CD4-positive, alpha-beta T cell treated with Interleukin-6 for 4 hours (primary cell): ENCODE results near the gene LCNL1.

ENCODE experiments used
- DNase-seq: peaks from one replicate; pipeline ENCODE4 v3.0.0-alpha.2; 2020; ENCODE audit warnings: mixed read lengths

The LCNL1 gene

DNA sequence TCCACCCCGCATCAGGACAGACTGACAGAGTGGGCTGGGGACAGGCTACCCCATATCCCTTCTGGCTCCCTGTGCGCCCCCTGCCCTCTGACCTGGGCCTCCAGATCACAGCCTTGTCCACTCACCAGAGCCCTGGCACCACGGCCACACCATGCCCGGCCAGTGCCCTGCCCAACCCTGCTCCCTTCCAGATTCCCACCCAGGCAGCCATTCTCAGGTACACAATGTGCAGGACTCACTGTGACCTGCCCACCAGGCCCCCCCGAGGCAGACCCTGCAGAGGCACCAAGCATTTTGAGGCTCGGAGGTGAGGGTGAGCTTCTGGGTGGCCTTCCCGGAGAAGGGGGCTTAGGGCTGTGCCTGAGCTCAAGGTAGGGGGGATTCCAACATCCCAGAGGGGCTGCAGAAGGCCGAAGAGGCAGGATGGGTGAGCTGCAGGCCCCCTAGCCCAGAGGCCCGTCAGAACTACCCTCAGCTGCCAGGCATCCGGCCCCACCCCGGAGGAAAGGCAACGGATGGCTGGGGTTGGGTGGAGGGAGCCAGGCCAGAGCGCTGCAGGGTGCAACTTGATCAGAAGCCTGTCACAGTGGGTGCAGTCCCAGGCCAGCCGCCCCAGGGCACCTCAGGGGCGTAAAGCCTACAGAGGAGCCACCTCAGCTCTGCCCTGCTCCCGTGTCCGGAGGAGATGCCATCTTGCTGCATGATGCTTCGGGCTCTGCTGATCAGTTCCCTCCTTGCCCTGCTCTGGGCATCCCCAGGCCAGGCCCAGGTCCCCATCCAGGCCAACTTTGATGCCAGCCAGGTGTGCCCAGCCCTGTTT, at the start of gene LCNL1:
TSS of gene LCNL1 (plus strand) at position 762 of the 820 bp plus-strand sequence. CDS start 594 bp downstream, outside the sequence.
- no peak for DNase-seq

DNA sequence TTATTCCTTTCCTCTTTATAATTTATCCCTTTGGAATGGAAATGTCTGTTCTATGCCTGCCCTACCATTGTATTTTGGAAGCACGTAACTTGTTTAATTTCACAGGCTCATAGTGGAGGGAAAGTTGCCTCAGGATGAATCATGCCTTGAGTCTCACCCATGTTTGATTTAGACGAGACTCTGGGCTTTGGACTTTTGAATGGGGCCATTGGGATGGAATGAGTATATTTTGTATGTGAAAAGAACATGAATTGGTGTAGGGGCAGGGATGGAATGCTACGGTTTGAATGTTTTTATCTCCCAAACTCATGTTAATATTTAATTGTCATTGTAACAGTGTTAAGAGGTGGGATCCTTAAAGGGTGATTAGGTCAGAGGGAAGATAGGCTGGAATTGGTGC, 48.5 kb upstream of the LCNL1 start:
- DNase-seq, result no peak

DNA sequence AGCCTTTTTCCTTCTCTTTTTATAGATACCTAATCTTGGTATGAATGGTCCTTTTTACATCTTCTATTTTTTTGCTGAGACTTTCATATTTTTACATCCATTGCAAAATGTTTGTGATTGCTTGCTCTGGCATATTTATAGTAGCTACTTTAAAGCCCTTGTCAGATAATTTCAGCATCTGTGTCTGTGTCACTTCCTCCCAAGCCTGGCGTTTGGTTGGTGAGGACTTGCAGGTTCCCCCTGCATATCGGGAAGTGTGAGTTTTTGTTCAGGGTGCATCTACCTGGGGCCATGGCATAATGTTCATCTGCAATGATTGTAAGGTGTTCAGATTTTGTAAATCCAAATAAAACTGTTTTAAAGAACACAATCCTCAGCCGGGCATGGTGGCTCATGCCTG, 47.1 kb upstream of the LCNL1 start:
- no peak for DNase-seq

DNA sequence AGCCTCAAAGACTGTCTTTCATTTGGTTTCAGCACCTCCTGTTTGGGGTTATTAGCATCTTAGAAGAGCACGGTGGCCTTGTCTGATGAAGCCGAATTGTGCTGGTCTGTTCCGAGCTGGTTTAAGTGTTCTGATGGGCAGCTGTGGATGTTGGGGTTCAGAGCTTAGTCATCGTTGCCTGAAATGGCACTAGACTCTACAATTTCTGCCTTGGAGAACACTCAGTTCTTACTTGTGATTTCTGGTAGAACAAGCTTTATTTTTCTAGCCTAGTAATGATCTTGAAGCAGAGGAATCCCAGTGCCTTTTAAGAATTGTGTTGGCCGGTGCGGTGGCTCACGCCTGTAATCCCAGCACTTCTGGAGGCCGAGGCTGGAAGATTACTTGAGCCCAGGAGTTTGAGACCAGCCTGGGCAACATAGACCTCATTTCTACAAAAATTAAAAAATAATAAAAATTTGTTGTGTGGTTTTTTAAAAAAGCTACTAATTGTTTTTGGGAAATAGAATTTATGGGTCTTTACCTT, 46.1 kb upstream of the LCNL1 start:
- DNase-seq, result no peak

DNA sequence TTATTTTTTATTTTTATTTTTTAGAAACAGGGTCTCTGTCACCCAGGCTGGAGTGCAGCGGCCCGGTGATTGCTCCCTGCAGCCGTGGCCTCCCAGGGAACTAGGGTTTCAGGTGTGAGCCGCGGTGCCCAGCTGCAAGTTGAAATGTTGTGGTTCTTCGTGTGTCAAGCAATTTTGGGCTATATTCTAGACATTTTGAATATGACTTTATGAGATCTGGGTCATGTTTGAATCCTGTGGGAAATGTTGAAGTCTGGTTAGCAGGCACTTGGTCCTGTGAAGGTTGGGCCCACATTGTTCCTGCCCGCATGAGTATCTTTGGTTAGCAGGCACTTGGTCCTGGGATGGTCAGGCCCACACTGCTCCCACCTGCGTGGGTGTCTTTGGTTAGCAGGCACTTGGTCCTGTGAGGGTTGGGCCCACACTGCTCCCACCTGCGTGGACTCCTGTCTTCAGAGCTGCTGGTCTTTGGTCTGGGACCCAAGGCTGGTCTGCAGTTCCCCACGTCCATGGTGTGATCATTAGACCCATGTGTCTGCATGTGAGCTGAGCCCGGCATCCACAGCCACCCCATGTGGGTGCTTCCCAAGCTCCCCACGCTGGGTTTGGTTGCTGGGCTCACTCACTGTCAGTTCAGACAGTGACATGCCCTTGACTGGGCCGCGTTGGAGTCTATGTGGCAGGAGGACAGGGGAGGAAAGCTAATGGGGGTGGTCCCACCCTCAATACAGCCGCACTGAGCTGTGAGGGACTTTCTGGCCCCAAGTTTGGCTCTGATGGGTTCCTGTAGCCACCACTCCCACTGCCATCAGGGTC, 45.4 kb upstream of the LCNL1 start:
- DNase-seq, result no peak

DNA sequence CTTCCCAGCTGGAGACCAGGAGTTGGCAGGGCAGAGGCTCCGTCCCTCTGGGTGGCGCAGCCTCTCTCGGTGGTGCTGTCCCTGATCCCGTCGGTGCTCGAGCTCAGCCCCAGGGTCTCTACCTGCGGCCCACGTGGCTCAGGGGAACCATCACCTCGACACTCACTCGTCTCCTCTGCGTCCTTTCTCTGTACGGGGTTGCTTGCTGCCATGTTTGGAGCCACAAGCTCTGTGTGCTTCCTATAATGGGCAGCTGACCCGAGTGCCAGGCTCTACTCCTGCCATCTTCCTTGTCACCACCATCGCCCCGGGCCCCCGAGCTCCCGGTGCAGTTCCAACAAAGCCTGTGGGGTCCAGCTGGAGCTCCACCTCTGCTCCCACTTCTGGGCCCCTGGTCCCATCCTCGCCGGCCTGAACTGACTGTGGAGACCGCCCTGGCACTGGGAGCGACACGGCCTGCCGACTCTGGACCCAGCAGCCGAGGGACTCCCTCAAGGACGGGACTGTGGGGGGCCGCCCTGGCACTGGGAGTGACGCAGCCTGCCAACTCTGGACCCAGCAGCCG, 43.3 kb upstream of the LCNL1 start:
- no peak for DNase-seq

DNA sequence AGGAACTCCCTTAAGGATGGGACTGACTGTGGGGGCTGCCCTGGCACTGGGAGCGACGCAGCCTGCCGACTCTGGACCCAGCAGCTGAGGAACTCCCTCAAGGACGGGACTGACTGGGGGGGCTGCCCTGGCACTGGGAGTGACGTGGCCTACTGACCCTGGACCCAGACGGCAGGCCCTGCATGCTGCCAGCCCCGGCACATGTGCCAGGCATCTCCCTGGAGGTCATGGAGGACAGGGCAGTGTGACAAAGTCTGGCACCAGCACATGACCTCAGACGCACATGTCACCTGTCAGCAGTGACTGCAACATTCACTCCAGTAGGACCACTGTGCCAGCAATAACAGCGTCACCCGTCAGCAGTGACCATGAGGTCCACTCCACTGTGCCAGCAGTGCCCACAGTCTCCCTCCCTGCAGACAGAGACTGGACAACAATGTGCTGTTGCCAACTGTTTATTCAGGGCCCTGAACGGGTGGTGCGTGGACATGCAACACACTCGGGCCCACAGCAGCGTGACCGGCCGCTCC, 42.7 kb upstream of the LCNL1 start:
- DNase-seq, result no peak

DNA sequence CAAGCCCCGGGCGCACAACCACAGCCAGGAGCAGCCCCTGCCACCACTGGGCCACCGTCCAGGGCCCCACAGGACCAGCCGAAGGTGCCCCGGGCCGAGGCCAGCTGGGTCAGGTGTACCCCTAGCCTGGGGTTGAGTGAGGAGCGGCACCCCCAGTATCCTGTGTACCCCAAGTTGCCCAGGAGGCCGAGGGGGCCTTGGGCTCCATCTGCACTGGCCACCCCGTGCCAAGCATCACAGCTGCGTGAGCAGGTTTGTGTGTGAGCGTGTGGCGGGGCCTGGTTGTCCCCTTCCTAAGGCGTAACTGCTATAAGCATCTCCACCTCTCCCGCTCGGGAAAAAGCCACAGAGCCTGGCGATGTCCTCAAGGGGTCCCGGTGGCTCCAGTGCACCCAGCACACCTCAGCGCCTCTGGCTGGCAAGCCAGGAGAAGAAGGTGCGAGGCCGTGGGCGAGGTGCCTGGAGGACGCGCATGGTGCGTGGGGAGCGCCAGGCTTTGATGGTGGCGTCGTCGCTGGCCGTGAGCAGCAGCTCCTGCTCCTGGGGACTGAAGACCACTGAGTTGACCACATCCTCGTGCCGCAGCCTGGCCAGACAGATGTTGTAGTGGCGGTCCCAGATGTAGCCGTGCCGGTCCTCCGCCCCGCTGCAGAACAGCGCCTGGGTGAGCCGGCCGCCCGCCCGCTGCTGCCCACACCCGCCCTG, 42.1 kb upstream of the LCNL1 start:
- no peak for DNase-seq

DNA sequence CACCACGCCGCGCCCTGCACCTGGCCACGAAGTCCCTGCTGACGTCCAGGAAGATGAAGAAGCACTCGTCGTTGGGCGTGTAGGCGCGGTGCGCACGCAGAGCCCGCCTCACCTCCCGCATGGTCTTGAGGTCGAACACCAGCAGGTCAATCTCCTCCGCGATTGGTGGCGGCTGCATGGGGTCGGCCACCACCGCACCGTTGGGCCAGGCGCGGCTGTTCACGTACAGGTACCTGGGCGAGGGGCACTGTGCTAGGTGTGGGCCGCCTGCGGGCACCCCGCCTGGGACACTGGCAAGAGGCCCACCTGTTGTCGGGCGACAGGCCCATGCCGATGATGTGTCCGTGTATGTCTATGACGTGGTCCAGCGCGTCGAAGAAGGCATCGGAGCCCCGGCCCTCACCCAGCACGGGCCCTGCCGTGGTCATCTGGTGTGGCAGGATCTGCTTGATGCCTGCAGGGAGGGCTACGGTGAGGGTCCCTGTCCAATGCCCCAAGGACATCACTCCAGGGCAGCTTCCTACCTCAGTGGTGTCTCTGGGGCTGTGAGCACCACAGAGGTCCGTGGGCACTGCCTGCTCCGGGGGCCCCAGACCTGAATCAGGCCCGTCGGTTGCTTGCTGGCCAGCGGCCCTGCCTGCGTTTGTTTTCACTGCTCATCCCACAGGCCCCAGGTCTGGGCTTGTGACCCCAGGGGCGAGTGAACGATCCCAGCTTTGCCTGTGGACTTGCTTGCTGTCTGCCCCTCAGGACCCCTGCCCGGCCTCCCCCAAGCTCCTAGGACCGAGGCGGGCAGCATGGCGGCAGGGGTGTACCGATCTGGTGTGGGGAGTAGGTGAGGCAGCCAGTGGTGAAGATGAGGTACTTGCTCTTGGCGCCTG, 41.3 kb upstream of the LCNL1 start:
- no peak for DNase-seq

DNA sequence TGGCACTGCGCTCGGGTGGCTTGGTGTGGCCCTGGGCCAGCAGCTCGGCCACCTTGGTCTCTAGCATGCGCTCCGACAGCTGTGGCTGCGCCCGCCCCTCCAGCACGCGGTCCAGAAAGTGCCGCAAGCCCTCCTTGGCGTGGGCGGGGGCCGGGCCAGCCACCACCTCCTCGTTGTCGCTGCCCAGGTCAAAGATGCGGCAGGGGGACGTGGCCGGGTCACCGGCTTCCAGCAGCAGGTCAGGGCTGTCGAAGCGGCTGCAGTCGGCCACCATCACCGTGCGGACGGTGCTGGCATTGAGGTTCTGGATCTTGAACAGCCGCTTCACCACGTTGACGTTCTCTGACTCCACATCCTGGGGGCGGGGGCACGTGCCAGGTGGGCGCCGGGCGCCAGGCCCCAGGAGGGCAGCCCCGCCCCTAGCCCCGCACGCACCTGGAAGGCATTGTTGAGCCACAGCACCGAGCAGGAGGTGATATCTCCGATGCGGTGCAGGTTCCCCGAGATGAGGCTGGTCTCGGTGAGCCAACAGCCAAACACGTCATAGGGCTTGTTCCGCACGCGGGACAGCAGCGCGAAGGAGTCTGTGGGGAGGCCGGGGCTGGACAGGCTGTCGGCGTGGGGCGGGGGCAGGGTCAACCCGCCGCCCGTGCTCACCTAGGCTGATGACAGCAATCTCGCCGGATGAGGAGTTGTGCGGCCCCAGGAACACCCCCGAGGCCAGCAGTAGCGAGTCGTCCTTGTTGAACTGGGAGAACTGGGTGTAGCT, 40.5 kb upstream of the LCNL1 start:
- no peak for DNase-seq

DNA sequence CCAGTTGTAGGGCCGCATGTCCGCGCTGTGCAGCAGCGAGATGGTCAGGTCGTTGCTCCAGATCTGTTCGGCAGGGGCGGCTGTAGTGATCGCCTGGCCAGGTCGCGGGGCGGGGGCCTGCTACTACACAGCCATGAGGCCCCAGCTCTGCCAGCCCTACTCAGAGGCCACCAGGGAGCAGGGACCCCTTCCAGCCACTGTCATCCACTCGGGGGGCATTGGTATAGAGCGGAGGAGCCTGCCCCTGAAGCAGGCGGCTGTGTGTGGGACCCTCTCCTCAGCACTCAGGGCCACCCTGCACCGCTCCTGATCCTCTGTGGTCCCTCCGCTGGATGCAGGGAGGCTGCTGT, 39.9 kb upstream of the LCNL1 start:
- DNase-seq, result no peak

DNA sequence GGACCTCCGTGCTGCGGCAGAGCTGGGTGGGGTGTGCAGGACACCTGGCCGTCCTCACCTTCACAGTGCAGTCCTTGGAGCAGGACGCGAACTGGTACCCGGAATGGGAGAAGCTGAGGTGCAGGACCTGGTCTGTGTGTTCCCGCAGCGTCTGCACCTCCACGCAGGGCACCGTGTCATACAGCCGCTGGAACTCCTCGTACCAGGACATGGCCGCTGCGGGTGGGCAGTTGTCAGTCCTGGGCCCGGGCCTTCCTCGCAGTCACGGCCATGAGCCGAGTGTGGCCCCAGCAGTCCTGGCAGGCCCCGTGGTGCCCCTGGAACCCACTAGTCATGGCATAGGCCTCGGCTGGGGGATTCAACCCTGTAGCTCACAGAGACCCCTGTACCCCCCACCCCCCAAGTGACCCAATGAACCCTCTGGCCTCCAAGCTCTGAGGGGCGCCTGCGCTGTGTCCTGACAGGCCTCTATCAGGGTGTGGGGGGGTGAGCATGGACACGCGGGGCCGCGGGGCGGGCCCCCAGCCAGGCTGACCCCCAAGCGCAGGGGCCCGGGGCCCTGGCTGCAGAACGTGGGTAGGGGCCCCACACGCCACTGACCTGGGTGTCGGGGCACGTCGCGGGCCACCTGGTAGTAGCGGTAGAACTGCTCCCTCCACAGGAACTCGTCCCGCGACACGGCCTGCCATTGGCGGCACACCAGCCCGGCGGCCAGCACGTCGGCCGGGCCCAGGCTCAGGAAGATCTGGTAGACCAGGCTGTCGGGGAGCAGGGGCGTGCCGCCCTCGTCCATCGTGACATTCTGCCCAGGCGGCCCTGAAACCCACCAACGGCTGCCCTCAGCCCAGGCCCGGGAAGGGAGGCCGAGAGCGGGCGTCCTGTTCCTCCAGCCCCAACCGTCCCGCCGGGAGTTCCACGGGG, 39.2 kb upstream of the LCNL1 start:
- DNase-seq, result no peak

DNA sequence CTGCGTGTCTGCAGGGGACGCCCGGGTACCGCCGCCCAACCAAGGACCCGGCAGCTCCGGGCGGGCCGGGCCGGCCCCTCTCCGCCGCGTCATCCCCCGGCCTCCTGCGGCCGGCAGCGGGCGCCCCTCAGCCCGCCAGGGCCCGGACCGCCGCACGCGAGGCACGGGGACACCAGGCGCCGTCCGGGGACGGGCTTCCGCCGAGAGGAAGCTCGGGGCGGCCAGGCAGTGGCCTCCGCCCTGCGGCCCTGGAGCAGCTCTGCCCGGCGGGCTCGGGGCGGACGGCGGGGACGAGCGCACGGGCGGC, 38.6 kb upstream of the LCNL1 start:
- no peak for DNase-seq

DNA sequence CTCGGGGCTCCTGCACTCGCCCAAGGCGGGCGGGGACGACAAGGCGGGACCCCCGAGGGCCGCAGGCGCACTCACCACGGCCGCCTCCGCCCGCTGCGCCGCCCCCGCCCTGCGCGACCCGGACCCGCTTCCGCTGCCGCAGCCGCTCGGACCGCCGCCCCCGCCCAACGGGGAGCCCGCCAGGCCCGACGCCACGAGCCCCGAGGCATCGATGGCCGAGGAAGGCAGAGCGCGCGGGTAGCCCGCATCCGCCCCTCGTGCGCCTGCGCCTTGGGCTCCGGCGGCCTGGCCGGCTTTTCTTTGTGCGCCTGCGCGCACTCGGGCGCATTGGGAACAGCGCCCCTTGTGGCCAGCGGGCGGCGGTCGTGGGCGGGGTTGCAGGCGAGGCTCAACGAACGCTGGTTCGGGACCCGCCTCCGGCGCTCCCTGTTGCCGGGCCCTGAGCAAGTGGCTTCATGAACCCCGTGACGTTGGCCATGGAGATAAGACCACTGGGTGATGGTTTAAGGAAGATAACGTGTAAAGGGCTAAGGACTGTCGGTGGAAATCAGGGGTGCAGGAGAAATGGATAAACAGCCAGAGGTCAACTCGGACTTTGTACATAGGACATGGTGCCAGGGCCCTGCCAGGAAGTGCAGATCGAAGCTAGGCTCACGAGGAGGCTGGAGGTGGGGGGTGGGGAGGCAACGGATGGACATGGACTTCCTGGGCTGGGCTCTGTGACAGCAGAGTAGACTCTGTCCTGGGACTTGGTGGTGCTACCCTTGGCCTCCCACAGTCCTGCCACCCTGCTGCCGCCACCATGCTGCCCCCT, 38.1 kb upstream of the LCNL1 start, which contains the start of the genes C8G and FBXW5:
TSS of gene C8G (plus strand) at position 725 of the 814 bp plus-strand sequence. CDS start at position 803, 78 bp downstream.
TSS of gene FBXW5 (minus strand) at position 220 of the 814 bp plus-strand sequence. CDS start 655 bp downstream, outside the sequence.
- DNase-seq, result peak; percentile 94

DNA sequence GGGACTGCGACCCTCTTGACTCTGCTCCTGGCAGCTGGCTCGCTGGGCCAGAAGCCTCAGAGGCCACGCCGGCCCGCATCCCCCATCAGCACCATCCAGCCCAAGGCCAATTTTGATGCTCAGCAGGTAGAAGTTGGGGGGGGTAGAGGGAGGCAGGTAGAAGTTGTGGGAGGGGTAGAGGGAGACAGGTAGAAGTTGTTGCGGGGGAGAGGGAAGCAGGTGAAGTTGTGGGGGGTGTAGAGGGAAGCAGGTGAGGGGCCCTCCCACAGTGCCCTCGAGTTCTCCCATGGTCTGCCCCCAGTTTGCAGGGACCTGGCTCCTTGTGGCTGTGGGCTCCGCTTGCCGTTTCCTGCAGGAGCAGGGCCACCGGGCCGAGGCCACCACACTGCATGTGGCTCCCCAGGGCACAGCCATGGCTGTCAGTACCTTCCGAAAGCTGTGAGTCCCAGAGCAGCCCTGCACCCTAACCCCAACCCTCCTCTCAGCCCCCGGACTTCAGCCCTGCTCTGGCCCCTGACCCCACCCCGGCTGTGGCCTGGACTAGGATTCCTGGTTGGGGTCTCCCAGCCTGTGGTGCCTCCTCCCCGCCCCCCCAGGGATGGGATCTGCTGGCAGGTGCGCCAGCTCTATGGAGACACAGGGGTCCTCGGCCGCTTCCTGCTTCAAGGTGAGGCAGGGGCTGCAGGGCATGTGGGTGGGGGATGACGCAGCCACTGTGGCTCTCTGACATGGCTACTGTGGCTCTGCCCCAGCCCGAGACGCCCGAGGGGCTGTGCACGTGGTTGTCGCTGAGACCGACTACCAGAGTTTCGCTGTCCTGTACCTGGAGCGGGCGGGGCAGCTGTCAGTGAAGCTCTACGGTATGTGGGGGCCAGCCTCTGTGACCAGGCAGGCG, 37.2 kb upstream of the LCNL1 start:
- DNase-seq, result no peak

DNA sequence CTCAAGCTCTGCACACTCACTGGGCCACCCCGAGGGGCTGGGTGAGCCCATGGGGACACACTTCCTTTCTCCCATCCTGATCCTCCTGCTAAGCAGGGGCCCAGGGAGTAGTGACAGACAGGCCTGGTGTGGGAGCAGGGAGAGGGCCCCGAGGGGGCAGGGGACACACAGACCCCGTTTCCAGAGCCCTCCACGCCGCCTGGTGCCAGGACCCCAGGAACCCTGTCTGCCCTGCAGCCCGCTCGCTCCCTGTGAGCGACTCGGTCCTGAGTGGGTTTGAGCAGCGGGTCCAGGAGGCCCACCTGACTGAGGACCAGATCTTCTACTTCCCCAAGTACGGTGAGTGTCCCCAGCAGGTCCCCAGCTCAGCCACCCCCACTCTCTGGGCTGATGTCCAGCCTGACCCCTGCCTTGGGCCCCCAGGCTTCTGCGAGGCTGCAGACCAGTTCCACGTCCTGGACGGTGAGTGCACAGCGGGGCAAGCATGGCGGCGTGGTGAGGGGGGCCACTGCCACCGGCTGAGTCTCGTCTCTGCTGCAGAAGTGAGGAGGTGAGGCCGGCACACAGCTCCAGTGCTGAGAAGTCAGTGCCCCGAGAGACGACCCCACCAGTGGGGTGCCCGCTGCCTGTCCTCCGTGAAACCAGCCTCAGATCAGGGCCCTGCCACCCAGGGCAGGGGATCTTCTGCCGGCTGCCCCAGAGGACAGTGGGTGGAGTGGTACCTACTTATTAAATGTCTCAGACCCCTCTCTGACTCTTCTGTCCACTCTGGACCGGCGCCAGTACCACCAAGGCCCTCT, 36.4 kb upstream of the LCNL1 start:
- no peak for DNase-seq
